MM.1S (cell line): ENCODE data around the gene PADI6.

Experiments used
- DNase-seq: peaks from one replicate; pipeline ENCODE4 v3.0.0-alpha.2; 2015
- H2AFZ ChIP-seq: fragments of 300-600 bp; sonication (generic); 2 replicates; pipeline ENCODE4 v1.6.0; 2016; ENCODE audit warnings: antibody characterized with exemption, low read length
- H3F3A ChIP-seq: fragments of 300-600 bp; sonication (generic); 2 replicates; pipeline ENCODE4 v1.6.1; 2016; ENCODE audit warnings: mild to moderate bottlenecking, antibody characterized with exemption, low read length, moderate library complexity, mixed read lengths; ENCODE audit not compliant: insufficient read depth
- H3K27ac ChIP-seq: fragments of 300-600 bp; sonication (generic); 2 replicates; pipeline ENCODE4 v1.5.1; 2016; ENCODE audit warnings: mild to moderate bottlenecking, low read length
- H3K27me3 ChIP-seq: fragments of 300-600 bp; sonication (generic); replicated peaks from 2 replicates; pipeline ENCODE4 v1.6.0; 2016; ENCODE audit warnings: low read length; ENCODE audit not compliant: insufficient read depth
- H3K36me3 ChIP-seq: fragments of 300-600 bp; sonication (generic); replicated peaks from 2 replicates; pipeline ENCODE4 v1.6.1; 2016; ENCODE audit warnings: mild to moderate bottlenecking, low read length, mixed read lengths; ENCODE audit not compliant: insufficient read depth
- H3K4me1 ChIP-seq: fragments of 300-600 bp; sonication (generic); 2 replicates; pipeline ENCODE4 v1.6.1; 2016; ENCODE audit warnings: low read length, mixed read lengths
- H3K4me2 ChIP-seq: fragments of 300-600 bp; sonication (generic); 2 replicates; pipeline ENCODE4 v1.6.0; 2016; ENCODE audit warnings: low read depth, low read length
- H3K4me3 ChIP-seq: fragments of 300-600 bp; sonication (generic); 2 replicates; pipeline ENCODE4 v1.5.1; 2016; ENCODE audit warnings: low read length, mixed read lengths
- H3K79me2 ChIP-seq: fragments of 300-600 bp; sonication (generic); 2 replicates; pipeline ENCODE4 v1.6.1; 2016; ENCODE audit warnings: mixed run types, low read length, mixed read lengths
- H3K9ac ChIP-seq: fragments of 300-600 bp; sonication (generic); 2 replicates; pipeline ENCODE4 v1.6.1; 2016; ENCODE audit warnings: low read length, mixed read lengths
- H3K9me2 ChIP-seq: fragments of 300-600 bp; sonication (generic); replicated peaks from 2 replicates; pipeline ENCODE4 v1.6.1; 2016; ENCODE audit warnings: mild to moderate bottlenecking, low read length, mixed read lengths; ENCODE audit not compliant: insufficient read depth
- H3K9me3 ChIP-seq: fragments of 300-600 bp; sonication (generic); replicated peaks from 2 replicates; pipeline ENCODE4 v1.6.1; 2016; ENCODE audit warnings: mild to moderate bottlenecking, low read length, mixed read lengths; ENCODE audit not compliant: insufficient read depth
- H4K20me1 ChIP-seq: fragments of 300-600 bp; sonication (generic); 2 replicates; pipeline ENCODE4 v1.6.1; 2016; ENCODE audit warnings: mild to moderate bottlenecking, low read length, moderate library complexity, mixed read lengths; ENCODE audit not compliant: insufficient read depth
- EZH2 ChIP-seq: fragments of 300-600 bp; sonication (generic); optimal IDR thresholded peaks from 2 replicates; pipeline ENCODE3; 2017; ENCODE audit warnings: low read depth, mild to moderate bottlenecking, antibody characterized with exemption, low read length, mixed read lengths
- EZH2phosphoT487 ChIP-seq: fragments of 300-600 bp; sonication (generic); IDR thresholded peaks from 2 replicates; pipeline ENCODE4 v1.6.1; 2018; ENCODE audit warnings: antibody characterized with exemption, low read length
- TF ChIP-seq, protein P1 (sequence below): fragments of 300-600 bp; sonication (generic); IDR thresholded peaks from 2 replicates; pipeline ENCODE4 v1.5.1; 2016; ENCODE audit warnings: antibody characterized with exemption, low read length, mixed read lengths

The PADI6 gene

GRCh38 chr1:17412093-17412870 lies 40.3 kb downstream of the PADI6 start:
- H4K20me1 ChIP-seq, result no peaks in the 10 kb centered on the region
- no peak overlapping the region for H3K4me2 ChIP-seq
- no peaks in the 10 kb centered on the region for H3F3A ChIP-seq
- no peaks in the 10 kb centered on the region for H3K4me1 ChIP-seq
- H3K27ac ChIP-seq, result no peak overlapping the region
- H3K36me3 ChIP-seq, result peaks cover 25% of the 10 kb centered on the region
- H3K4me3 ChIP-seq, result no peak overlapping the region
- TF ChIP-seq, protein P1, sequence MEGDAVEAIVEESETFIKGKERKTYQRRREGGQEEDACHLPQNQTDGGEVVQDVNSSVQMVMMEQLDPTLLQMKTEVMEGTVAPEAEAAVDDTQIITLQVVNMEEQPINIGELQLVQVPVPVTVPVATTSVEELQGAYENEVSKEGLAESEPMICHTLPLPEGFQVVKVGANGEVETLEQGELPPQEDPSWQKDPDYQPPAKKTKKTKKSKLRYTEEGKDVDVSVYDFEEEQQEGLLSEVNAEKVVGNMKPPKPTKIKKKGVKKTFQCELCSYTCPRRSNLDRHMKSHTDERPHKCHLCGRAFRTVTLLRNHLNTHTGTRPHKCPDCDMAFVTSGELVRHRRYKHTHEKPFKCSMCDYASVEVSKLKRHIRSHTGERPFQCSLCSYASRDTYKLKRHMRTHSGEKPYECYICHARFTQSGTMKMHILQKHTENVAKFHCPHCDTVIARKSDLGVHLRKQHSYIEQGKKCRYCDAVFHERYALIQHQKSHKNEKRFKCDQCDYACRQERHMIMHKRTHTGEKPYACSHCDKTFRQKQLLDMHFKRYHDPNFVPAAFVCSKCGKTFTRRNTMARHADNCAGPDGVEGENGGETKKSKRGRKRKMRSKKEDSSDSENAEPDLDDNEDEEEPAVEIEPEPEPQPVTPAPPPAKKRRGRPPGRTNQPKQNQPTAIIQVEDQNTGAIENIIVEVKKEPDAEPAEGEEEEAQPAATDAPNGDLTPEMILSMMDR, result no peak
- TF ChIP-seq EZH2, result no peak
- TF ChIP-seq EZH2phosphoT487, result no peak
- DNase-seq, result no peak
- no peak overlapping the region for H2AFZ ChIP-seq
- no peaks in the 10 kb centered on the region for H3K9me3 ChIP-seq
- H3K79me2 ChIP-seq, result peaks cover 11% of the 10 kb centered on the region; the same call in 1 of the 2 replicates
- no peaks in the 10 kb centered on the region for H3K27me3 ChIP-seq
- no peaks in the 10 kb centered on the region for H3K9me2 ChIP-seq
- H3K9ac ChIP-seq, result no peak overlapping the region

- H2AFZ ChIP-seq, result no peak overlapping the region
- H3K4me3 ChIP-seq, result no peak overlapping the region
- H3K9ac ChIP-seq, result no peak overlapping the region
- peaks cover 25% of the 10 kb centered on the region for H3K36me3 ChIP-seq
- H3K4me1 ChIP-seq, result no peaks in the 10 kb centered on the region
- TF ChIP-seq EZH2, result no peak
- H3K9me3 ChIP-seq, result no peaks in the 10 kb centered on the region
- H3K9me2 ChIP-seq, result no peaks in the 10 kb centered on the region
- no peak overlapping the region for H3K4me2 ChIP-seq
- H3K27ac ChIP-seq, result no peak overlapping the region
- H3K79me2 ChIP-seq, result peaks cover 18% of the 10 kb centered on the region; the same call in 1 of the 2 replicates
- H4K20me1 ChIP-seq, result no peaks in the 10 kb centered on the region
- DNase-seq, result no peak
- H3F3A ChIP-seq, result no peaks in the 10 kb centered on the region
- no peaks in the 10 kb centered on the region for H3K27me3 ChIP-seq
Observed at GRCh38 chr1:17414022-17414421, 42.0 kb downstream of the PADI6 start.

DNA sequence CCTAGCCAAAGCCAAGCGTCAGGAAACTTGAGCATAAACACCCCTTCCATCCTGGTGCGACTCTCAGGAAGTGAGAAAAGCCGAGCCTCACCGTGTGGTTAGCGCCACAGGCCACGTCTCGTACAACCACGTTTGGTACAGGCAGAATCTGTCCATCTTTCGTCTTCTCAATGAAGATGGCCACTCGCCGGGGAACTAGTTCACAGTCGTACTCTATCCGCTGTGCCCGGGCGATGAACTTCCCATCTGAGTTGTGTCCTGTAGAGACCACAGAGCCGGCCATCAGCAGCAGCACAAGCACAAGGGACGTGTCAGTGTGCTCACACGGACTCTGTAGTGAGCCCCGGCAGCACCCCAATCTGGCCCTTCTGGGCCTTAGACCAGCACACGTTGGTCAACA lies 44.4 kb downstream of the PADI6 start:
- Histone ChIP-seq H3K4me1 (no peaks in the 10 kb centered on the region), H3K4me3 (no peak overlapping the region), H2AFZ (no peak overlapping the region), H3K27me3 (no peaks in the 10 kb centered on the region), H4K20me1 (0 out of 2 replicates have a peak, but pooled peaks cover 3% of the 10 kb centered on the region), H3K79me2 (peaks cover 35% of the 10 kb centered on the region), H3K4me2 (no peak overlapping the region), H3K36me3 (peaks cover 24% of the 10 kb centered on the region), H3K9me2 (no peaks in the 10 kb centered on the region), H3K27ac (no peak overlapping the region), H3F3A (peaks cover under 1% of the 10 kb centered on the region; the same call in 1 of the 2 replicates), H3K9ac (no peak overlapping the region), H3K9me3 (no peaks in the 10 kb centered on the region)
- TF ChIP-seq EZH2 (no peak), EZH2phosphoT487 (no peak)
- TF ChIP-seq, protein P1, result no peak
- DNase-seq, result no peak
